Sigmoid colon (tissue), 3 donors: ENCODE data around the gene TRIM14.

Source experiments
- POLR2A ChIP-seq, 2 donors: fragments of 450-650 bp; IDR thresholded peaks; one replicate each; pipeline ENCODE4 v1.6.1; 2016; ENCODE audit warnings: antibody characterized with exemption in 2 of 2, mild to moderate bottlenecking in 2 of 2, moderate library complexity in 2 of 2
- TF ChIP-seq, protein P1 (sequence below), 4 experiments: fragments of 450-650 bp in 3 of 4; fragments of 200-600 bp in 1 of 4; IDR thresholded peaks; one replicate each; pipeline ENCODE4 v1.5.1; 2016 to 2019; ENCODE audit warnings: antibody characterized with exemption in 4 of 4, mild to moderate bottlenecking in 3 of 4, moderate library complexity in 2 of 4

DNA sequence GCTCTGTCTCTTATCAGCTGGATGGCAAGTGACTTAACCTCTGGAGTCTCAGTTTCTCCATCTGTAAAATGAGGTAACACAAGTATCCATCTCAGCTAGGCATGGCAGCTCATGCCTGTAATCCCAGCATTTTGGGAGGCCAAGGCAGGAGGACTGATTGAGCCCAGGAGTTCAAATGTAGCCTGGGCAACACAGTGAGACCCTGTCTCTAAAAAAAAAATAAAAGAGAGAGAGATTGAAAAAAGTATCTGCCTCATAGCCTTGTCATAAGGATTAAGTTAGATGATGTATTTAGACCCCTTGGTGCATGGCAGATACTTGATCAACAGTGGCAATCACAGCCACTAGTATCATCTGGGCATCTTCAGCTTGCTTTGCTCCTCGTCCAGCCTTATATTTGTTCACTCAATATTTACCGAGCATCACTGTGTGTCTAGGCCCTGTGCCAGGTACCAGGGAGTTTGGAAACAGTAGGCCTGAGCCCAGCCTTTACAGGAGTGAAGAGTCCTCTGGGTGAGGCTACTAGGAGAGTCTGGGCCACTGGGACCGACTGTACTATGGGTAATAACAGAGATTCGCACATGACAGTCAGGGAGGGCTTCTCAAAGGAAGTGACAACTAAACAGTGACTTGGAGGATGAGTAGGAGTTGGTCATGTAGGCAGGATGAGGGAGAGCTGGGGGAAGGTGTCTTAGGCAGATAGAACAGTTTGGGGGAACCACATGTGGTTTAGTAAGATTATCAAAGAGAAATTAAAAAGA, 39.2 kb upstream of the TRIM14 start:
- TF ChIP-seq, protein P1, sequence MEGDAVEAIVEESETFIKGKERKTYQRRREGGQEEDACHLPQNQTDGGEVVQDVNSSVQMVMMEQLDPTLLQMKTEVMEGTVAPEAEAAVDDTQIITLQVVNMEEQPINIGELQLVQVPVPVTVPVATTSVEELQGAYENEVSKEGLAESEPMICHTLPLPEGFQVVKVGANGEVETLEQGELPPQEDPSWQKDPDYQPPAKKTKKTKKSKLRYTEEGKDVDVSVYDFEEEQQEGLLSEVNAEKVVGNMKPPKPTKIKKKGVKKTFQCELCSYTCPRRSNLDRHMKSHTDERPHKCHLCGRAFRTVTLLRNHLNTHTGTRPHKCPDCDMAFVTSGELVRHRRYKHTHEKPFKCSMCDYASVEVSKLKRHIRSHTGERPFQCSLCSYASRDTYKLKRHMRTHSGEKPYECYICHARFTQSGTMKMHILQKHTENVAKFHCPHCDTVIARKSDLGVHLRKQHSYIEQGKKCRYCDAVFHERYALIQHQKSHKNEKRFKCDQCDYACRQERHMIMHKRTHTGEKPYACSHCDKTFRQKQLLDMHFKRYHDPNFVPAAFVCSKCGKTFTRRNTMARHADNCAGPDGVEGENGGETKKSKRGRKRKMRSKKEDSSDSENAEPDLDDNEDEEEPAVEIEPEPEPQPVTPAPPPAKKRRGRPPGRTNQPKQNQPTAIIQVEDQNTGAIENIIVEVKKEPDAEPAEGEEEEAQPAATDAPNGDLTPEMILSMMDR (IDR thresholded peaks at IDR 0.05), result no peak
- TF ChIP-seq POLR2A (IDR thresholded peaks at IDR 0.05), result no peak
